Measurements from ENCODE around the gene ARHGAP1.

DNA sequence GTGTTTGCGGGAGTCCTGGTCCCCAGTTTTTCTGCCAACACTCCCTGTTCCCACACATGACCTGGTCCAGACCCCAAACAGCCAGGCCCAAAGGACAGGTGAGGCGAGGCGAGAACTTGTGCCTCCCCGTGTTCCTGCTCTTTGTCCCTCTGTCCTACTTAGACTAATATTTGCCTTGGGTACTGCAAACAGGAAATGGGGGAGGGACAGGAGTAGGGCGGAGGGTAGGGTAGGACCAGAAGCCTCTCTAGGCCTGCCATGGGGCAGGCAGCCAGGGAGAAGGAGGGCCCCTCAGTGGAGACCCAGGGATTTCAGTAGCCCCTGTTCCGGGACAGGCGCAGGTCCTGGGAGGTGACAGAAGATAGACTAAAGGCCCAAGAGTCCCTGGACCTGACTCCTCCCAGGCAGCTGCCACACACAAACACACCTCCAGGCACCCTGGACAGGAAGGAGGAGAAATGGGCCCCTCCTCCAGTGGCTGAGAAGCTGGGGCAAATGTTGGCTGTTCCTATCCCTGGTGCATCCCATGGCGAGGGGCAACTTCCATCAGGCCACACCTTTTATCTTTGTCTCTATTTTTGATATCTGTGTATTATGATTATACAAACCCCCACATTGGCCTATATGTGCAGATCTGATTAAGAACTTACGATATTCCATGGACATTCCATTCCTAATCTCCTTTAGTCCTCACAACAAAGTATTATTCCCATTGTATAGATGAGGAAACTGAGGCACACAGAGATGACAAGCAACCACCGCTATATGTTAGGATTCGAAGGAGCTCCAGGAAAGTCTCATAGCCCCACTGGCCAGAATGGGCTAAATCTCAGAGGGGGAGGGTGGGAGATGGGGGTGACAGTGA, 18.0 kb upstream of the ARHGAP1 start:
- TF ChIP-seq, protein P1, sequence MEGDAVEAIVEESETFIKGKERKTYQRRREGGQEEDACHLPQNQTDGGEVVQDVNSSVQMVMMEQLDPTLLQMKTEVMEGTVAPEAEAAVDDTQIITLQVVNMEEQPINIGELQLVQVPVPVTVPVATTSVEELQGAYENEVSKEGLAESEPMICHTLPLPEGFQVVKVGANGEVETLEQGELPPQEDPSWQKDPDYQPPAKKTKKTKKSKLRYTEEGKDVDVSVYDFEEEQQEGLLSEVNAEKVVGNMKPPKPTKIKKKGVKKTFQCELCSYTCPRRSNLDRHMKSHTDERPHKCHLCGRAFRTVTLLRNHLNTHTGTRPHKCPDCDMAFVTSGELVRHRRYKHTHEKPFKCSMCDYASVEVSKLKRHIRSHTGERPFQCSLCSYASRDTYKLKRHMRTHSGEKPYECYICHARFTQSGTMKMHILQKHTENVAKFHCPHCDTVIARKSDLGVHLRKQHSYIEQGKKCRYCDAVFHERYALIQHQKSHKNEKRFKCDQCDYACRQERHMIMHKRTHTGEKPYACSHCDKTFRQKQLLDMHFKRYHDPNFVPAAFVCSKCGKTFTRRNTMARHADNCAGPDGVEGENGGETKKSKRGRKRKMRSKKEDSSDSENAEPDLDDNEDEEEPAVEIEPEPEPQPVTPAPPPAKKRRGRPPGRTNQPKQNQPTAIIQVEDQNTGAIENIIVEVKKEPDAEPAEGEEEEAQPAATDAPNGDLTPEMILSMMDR (IDR thresholded peaks at IDR 0.05) = no peak
- no peak for TF ChIP-seq POLR2A (IDR thresholded peaks at IDR 0.05)

Data from vagina (tissue), 2 donors.